HG03139 (cell line): ENCODE measurements around the gene FLYWCH1.
"Not testable (repeated sequence)": the region's sequence is repeated elsewhere in the genome, so short reads cannot be mapped to it uniquely, and the experiment has no call there.

Experiments
- ATAC-seq: cut with Tn5 transposase; IDR thresholded peaks from one replicate; pipeline ENCODE4 v1.9.1; 2021; ENCODE audit not compliant: unreplicated experiment

Gene FLYWCH1

GRCh38 chr16:2899564-2900072, 12.1 kb upstream of the FLYWCH1 start:
- ATAC-seq, result no peak

- no peak for ATAC-seq
Observed at GRCh38 chr16:2900526-2901075, 11.1 kb upstream of the FLYWCH1 start.

GRCh38 chr16:2902337-2903130, 9.2 kb upstream of the FLYWCH1 start:
- ATAC-seq, result no peak

GRCh38 chr16:2904100-2904921, 7.4 kb upstream of the FLYWCH1 start:
- ATAC-seq, result peak; percentile 39

GRCh38 chr16:2904922-2905240, 6.8 kb upstream of the FLYWCH1 start:
- ATAC-seq, result peak; percentile 5

- ATAC-seq, result peak; percentile 55
Observed at GRCh38 chr16:2905241-2905987, 6.3 kb upstream of the FLYWCH1 start.

- ATAC-seq, result no peak
Observed at GRCh38 chr16:2905988-2906387, 5.7 kb upstream of the FLYWCH1 start.

- not testable (repeated sequence) for ATAC-seq
Observed at GRCh38 chr16:2907084-2907753, 4.5 kb upstream of the FLYWCH1 start.

GRCh38 chr16:2910441-2910969, 1.2 kb upstream of the FLYWCH1 start:
- ATAC-seq, result no peak

GRCh38 chr16:2912330-2913199, 834 bp downstream of the FLYWCH1 start:
- ATAC-seq, result peak; percentile 28

- no peak for ATAC-seq
Observed at GRCh38 chr16:2913603-2914002, 1.9 kb downstream of the FLYWCH1 start.

GRCh38 chr16:2914233-2914632, 2.5 kb downstream of the FLYWCH1 start:
- ATAC-seq, result no peak

GRCh38 chr16:2915196-2915929, 3.6 kb downstream of the FLYWCH1 start:
- no peak for ATAC-seq

GRCh38 chr16:2919511-2920255, 8.0 kb downstream of the FLYWCH1 start:
- no peak for ATAC-seq

GRCh38 chr16:2923481-2923880, 11.8 kb downstream of the FLYWCH1 start:
- ATAC-seq, result no peak

- ATAC-seq, result no peak
Observed at GRCh38 chr16:2924901-2925755, 13.4 kb downstream of the FLYWCH1 start.
